ENCODE results near the gene PTPRC.

GRCh38 chr1:198701766-198702539, 63.1 kb downstream of the PTPRC start:
- TF ChIP-seq, protein P1, sequence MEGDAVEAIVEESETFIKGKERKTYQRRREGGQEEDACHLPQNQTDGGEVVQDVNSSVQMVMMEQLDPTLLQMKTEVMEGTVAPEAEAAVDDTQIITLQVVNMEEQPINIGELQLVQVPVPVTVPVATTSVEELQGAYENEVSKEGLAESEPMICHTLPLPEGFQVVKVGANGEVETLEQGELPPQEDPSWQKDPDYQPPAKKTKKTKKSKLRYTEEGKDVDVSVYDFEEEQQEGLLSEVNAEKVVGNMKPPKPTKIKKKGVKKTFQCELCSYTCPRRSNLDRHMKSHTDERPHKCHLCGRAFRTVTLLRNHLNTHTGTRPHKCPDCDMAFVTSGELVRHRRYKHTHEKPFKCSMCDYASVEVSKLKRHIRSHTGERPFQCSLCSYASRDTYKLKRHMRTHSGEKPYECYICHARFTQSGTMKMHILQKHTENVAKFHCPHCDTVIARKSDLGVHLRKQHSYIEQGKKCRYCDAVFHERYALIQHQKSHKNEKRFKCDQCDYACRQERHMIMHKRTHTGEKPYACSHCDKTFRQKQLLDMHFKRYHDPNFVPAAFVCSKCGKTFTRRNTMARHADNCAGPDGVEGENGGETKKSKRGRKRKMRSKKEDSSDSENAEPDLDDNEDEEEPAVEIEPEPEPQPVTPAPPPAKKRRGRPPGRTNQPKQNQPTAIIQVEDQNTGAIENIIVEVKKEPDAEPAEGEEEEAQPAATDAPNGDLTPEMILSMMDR (IDR thresholded peaks at IDR 0.05): no peak
- no peak for TF ChIP-seq POLR2A (IDR thresholded peaks at IDR 0.05)
